GM21381 (cell line): ENCODE measurements around the gene AGFG1.
"Not testable (repeated sequence)": the region's sequence is repeated elsewhere in the genome, so short reads cannot be mapped to it uniquely, and the experiment has no call there.

ENCODE experiments used
- ATAC-seq: cut with Tn5 transposase; IDR thresholded peaks from one replicate; pipeline ENCODE4 v1.9.1; 2021; ENCODE audit warnings: mild to moderate bottlenecking, moderate library complexity; ENCODE audit not compliant: unreplicated experiment

Gene AGFG1

DNA sequence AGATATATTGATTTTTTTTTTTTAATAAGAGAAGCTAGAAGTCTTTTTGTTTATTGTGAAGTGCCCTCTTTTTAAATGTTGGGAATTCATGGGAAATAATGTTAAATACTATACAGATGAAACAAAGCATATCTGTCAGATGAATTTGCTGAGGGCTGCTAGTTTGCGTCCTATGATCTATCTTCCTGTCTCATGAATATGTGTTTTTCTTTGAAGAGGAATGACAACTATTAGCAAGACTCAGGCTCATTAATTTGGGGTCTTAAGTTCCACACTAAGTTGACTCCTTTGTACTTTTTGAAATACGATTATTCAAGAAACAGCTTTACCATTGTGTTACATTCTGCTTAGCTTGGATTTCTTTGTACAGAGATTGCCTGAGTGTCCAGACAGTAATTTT is 57.9 kb downstream of the AGFG1 start:
- ATAC-seq = no peak

DNA sequence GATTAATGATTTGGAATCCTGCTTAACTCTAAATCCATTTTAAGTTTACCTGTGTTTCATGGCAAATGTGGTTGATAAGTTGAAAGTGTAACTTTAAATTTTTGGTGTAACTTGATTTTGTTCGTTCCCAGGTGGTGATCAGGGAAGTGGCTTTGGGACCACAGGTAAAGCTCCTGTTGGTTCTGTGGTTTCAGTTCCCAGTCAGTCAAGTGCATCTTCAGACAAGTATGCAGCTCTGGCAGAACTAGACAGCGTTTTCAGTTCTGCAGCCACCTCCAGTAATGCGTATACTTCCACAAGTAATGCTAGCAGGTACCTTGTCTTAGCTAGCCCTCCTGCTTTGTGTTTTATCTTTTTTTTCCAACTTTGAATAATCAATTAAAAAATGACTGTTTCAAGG is 62.8 kb downstream of the AGFG1 start:
- peak; percentile 88 for ATAC-seq

DNA sequence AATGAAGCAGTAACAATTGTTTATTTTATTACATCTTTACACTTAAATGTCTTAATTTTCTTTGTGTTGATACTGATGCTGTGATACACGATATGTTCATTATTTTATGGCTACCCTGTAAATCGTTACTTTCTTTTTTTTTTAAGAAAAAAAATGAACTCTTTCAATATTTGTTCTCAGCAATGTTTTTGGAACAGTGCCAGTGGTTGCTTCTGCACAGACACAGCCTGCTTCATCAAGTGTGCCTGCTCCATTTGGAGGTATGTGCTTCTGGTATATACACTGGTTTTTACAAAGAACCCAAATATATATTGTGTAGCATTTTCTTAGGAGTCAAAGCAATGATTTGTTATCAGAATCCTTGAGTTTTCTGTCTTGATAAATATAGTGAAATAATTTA is 64.5 kb downstream of the AGFG1 start:
- ATAC-seq = no peak

DNA sequence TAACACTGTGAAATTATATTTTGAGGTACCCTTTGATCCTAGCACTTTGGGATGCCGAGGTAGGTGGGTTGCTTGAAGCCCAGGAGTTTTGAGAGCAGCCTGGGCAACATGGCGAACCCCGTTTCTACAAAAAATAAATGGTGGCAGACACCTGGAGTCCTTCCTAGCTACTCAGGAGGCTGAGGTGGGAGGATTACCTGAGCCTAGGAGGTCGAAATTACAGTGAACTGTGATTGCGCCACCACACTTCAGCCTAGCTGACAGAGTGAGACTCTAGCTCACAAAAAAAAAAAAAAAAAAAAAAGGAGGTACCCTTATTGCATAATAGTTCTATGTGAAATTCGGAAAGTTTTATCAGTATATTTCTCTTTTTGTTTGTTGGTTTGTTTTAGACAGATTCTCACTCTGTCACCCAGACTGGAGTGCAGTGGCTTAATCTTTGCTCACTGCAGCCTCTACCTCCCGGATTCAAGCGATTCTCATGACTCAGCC is 67.6 kb downstream of the AGFG1 start:
- no peak for ATAC-seq

DNA sequence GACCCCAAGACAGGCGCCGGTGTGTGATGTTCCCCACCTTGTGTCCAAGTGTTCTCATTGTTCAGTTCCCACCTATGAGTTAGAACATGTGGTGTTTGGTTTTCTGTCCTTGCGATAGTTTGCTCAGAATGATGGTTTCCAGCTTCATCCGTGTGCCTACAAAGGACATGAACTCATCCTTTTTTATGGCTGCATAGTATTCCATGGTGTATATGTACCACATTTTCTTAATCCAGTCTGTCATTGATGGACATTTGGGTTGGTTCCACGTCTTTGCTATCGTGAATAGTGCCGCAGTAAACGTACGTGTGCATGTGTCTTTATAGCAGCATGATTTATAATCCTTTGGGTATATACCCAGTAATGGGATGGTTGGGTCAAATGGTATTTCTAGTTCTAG is 68.4 kb downstream of the AGFG1 start:
- ATAC-seq = not testable (repeated sequence)

DNA sequence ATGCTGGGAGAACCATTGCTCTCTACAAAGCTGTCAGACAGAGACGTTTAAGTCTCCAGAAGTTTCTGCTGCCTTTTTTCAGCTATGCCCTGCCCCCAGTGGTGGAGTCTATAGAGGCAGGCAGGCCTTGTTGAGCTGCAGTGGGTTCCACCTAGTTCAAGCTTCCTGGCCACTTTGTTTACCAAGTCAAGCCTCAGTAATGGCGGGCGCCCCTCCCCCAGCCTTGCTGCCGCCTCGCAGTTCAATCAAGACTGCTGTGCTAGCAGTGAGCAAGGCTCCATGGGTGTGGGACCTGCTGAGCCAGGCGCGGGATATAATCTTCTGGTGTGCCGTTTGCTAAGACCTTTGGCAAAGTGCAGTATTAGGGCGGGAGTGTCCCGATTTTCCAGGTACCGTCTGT is 74.0 kb downstream of the AGFG1 start:
- no peak for ATAC-seq

DNA sequence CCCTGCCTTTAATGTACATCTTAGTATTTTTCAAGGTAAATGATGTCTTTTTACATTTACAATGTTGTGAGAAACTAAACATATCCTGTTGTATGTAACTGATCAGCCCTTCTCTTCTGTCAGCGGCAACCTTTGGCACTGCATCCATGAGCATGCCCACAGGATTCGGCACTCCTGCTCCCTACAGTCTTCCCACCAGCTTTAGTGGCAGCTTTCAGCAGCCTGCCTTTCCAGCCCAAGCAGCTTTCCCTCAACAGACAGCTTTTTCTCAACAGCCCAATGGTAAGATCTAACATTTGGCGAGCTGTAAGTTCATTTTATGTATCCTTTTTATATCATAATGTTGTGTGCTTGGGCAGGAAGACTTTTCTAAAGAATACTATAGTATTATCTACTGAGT is 79.9 kb downstream of the AGFG1 start:
- no peak for ATAC-seq

DNA sequence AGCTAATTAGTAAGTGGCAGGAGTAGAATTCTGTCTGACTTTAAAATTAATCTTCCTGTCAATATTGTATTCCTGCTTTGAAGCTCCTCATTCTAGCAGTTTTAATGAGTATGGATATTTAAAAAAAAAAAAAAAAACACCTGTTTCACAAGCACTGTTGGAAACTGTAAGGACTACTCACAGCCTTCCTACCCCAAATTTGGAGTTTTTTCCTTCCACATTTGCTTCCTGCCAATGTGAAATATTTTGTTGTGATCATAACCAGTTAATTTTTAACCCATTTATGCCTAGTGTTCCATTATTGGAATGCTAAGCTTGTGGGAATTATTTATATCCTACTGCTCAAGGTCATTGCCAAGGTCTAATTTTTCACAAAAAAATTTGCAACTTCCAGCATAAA is 90.6 kb downstream of the AGFG1 start:
- ATAC-seq = no peak

DNA sequence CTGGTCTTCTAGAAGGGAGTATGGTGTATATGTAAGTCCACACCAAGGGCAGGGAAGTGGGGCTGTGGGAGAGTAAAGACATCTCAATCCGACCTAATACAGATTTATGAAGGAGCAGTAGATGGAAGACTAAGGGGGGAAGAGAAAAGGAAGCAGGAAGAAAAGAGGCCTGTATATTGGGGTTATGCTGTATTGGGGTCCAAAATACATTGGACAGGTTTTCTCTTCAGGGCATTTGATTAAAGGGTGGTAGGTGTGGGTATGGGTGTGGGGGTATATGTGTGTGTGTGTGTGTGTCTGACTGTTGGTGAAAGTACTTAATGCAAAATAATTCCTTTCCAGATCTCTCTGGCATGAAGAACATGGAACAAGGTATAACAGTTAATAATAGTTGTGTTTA is 93.1 kb downstream of the AGFG1 start:
- ATAC-seq = no peak

DNA sequence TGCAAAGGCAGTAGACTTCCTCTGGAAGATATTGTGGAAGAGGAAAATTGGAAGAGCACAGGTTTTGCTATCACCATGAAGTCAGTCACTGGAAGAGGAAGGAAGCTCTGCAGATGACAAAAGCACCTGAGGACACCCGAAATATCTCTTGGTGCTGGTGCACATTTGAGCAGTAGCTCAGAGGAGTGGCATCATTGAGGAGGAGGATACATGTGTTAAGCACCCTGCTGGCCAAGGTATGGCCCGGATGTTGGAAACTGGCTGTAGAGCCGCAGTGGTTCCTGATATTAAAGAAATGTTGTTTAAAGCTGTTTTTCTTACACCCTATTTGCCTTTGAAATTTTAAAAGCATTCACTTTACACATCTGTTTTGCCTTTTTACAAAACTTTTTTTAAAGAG is 94.1 kb downstream of the AGFG1 start:
- ATAC-seq = no peak

DNA sequence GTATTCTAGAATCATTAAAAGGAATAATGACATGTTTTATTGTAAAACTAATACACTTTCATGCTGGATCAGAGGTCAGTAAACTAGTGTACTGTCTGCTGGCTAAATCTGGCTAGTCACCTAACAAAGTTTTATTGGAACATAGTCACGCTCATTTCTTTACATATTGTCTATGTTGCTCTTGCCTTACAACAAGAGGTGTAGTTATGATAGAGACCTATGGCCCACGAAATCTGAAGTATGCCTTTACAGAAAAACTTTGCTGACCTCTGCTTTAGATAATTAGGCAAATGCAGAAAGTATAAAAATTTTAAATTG is 96.9 kb downstream of the AGFG1 start:
- no peak for ATAC-seq

DNA sequence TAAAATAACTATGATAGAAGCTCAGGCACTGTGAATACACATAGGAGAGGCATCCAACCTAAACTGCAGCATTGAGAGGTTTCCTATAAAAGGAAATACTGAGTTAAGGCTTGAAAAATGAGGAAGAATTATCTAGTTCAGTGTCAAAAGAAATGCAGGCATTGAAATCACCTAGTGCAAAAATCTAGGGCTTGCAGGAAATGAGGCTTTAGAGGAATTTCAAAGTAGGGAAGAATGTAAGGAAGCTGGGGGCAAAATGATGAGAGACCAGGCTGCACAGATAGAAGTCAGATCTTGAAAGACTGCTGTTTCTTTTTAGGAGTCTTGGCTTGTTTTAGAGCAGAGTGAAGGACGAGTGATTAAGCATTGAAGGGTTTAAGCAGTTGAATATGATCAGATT is 98.7 kb downstream of the AGFG1 start:
- no peak for ATAC-seq

DNA sequence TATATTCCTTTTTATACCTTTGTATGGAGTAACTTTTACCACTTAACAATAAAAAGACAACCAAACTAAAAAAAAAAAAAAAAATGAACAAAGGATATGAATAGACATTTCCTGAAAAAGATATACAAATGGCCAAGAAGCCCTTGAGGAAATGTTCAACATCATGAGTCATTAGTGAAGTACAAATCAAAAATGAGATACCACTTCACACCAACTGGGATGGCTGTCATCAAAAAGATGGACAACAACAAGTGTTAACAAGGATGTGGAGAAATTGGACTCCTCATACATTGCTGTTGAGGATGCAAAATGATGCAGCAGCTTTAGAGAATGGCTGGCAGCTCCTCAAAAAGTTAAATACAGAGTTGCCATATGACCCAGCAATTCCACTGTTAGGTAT is 104.2 kb downstream of the AGFG1 start:
- ATAC-seq = no peak

DNA sequence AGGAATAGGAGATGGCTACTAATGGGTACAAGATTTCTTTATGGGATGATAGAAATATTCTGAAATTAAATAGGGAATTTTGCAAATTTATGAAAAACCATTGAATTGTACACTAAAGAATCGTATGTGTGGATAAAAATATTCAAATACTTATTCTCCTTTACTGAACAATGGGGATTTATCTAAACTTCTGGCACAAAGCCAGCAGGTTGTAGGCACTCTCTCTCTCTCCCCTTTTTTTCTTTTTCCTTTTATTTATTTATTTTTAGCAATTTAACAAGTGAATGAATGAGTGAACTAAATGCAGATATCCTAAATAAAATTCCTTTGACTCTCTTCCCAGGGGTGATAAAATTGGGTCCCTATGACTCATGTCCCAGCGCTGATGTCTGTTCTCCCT is 104.9 kb downstream of the AGFG1 start:
- ATAC-seq = no peak

DNA sequence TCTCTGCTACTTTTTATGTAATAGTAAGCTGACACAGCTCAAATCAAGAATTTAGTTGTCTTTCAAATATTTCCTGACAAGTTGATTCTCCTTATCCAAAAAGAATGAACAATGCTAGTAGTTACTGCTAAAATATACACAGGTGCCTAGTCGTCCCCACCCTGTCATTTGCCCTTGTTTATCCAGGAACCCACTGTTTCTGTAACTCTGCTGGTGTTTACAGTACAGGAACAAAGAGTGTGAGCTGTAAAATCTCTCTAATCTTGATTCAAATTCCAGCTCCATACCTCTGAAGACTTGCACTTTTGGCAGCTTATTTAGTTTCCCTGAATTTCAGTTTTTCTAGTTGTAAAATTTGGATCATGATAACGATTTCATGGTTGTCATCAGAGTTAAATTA is 105.6 kb downstream of the AGFG1 start:
- ATAC-seq = no peak

DNA sequence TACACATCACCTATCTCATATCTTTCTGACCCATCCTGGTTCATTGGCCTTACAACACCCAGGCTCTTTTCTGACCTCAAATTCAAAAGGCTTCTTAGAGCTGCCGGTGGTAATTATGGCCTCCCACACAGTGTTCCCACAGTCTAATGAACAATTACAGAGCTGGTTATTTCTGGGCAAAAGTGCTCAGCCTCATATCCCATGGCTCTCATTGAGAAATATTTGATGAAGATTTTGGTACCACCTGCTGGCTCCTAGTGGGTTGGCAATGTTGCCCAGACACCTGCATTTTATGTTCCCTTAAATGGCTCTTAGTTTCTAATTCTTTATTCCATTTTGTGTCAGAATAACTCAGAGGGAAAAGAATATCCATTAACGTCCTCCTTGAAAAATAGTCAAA is 106.7 kb downstream of the AGFG1 start:
- no peak for ATAC-seq

DNA sequence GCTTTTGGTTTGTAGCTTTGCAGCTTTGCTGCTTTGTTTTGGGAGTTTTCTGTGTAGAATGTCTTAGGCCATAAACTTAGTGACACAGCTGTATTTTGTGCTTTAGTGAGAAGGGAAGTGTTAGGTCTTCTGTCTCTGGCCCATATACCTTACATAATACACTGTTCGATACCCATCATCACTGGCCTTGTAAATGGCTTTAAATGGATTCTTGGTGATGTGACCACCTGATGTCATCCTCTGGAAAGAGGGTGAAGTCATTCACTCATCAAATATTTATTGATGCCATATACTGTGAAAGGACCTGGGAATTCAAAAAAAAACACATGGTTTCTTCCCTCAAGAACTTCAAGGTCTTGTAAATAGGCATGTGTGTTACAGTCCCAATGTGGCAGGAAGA is 107.8 kb downstream of the AGFG1 start:
- no peak for ATAC-seq

DNA sequence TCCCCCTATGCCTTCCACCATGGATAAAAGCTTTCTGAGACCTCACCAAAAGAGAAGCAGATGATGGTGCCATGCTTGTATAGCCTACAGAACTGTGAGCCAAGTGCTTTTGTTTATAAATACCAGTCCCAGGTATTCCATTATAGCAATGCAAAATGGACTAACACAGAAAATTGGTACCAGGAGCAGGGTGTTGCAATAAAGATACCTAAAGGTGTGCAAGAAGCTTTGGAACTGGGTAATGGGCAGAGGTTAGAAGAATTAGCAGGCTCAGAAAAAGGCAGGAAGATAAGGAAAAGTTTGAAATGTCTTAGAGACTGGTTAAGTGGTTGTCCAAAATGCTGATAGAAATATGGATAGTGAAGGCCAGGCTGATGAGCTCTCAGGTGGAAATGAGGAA is 110.4 kb downstream of the AGFG1 start:
- ATAC-seq = no peak

DNA sequence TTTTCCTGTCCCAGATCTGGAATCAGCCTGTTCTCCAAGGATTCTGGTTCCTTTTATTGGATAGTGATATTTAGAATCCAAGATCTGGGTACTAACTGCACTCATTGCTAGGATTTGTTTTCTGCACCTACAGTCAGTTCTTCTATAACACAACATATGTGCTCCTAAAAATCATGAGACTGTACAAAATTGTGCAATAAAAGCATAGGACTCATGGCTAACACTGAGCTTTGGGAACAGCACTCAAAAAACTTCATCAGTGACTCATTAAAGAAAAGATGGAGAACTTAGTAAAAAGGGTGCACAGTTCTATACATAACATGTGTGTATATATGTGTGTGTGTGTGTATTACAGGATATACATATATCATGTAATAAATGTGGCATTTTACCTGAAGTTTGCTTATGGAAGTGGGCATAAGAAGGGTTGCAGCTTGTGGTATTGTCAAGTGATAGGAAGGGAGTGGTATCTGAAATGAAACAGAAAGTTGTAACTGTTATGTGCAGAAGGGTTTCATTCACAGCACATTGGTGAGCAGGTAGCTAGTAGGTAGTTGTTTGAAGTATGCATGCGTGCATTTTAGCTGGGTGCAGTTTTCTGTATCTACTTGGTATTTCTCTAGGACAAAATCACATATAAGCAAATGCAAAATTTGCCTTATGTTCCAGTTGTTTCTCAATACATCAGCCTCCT is 120.9 kb downstream of the AGFG1 start:
- peak; percentile 88 for ATAC-seq

DNA sequence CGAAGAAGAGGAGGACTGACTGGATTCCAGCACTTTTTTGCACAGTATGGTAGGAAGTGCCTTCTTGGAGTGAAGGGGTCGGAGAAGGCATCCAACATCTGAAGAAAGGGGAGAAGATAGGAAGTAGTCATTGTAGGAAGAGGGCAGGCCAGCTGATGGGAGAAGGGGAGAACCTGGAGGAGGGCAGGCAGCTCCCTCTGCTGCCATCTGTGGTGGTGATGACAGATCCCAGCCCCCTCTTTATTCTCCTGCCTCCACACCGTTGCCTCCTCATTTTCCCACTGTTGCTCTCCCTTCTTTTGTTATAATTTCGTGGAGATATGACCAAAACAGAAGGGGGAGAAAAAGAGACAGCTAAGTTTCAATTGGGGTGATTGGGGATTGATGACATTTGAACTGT is 123.8 kb downstream of the AGFG1 start:
- ATAC-seq = no peak

DNA sequence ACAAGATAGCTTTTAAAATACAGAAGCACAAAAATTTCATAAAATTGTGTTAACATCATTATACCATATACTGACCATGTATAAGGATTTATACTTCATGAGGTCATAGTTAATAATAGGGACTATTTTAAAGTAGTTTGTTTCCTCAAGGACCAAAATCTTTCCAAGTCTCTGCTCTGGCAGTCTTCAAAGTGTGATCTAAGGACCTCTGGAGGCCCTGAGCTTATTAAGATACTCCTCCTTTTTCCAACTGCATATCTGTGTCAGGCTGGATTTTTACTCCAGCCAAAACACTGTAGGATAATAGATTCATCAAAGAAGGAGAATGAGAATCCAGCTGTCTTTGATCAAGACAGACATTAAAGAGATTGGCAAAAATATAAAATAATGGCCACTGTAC is 125.1 kb downstream of the AGFG1 start:
- no peak for ATAC-seq

DNA sequence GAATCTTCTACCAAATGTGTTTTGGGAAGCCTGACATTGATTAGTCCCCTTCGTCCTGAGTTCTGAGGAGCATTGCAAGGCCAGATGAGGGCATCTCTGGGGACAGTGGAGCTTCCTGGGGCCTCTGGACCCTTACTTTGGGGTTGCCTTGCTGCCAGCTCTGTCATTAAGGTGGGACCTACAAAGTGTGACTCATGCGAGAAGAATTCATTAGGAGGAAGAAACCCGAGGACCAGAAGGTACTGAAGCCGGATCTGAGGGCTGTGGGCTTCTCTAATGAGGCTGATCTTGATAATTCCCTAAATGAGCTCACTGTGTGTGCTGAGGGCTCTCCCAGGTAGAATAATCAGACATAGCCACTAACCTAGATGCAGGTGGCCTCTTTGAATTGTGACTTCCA is 126.0 kb downstream of the AGFG1 start:
- ATAC-seq = no peak

DNA sequence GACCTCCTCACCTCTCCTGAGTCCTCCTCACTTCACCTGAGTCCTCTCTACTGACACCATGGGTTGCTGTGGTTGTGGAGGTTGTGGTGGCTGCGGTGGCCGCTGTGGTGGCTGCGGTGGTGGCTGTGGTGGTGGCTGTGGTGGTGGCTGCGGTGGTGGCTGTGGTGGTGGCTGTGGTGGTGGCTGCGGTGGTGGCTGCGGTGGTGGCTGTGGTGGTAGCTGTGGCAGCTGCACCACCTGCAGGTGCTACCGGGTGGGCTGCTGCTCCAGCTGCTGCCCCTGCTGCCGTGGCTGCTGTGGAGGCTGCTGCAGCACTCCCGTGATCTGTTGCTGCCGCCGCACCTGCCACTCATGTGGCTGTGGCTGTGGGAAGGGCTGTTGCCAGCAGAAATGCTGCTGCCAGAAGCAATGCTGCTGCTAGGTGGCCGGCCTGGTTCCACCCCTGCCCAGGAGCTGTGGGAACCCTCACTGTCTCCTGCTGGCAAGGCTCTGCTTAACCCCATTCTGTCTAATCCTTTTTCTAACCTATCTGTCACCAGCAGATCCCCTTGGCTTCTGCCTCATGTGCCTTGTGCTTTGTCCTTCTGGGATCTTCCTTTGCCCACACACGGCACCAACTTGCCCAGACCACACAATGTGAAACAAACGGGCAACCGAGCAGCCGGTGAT is 127.0 kb downstream of the AGFG1 start, which contains the start of gene SCYGR2:
TSS of gene SCYGR2 (plus strand) at position 59 of the 669 bp plus-strand sequence. CDS start at position 59, 0 bp downstream.
- ATAC-seq = not testable (repeated sequence)
